Islet of Langerhans (tissue), 1 donor: ENCODE measurements around the gene THOC7.

Experiments
- FAIRE-seq: peaks from one replicate; lab custom pipeline; 2011; peaks lifted over from hg19 to GRCh38; lab: Jason Lieb, UNC

Gene THOC7

DNA sequence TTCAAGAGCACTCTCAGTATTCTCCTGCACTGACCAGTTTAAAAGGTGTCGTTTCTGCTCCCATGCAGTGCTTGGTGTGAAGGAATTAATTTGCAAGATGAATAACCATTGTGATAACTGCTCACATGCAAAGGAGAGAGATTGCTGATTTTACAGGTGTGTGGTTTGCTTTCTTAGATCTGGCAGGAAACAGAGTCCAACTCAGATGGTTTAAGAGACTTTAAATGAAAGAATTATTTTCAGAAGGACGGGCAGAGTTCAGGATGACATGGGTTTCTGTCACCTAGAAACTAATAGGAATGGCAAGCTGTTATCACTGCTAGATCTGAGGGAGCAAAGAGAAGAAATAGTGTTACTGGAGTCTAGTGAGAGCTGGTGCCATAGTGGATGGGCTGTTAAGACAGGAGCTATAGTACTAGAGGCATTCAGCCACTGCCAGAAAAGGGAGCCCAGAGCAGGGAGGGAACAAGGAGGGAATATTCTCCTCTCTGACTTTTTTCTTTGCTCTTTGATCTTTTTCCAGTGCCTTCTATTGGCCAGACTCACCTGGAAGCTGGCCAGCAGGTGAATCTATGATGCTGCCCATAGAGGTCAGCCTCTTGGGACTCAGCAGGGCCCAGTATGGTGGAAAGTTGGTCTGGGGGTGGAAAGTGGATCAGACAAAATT lies 14.9 kb upstream of the THOC7 start:
- no peak for FAIRE-seq

DNA sequence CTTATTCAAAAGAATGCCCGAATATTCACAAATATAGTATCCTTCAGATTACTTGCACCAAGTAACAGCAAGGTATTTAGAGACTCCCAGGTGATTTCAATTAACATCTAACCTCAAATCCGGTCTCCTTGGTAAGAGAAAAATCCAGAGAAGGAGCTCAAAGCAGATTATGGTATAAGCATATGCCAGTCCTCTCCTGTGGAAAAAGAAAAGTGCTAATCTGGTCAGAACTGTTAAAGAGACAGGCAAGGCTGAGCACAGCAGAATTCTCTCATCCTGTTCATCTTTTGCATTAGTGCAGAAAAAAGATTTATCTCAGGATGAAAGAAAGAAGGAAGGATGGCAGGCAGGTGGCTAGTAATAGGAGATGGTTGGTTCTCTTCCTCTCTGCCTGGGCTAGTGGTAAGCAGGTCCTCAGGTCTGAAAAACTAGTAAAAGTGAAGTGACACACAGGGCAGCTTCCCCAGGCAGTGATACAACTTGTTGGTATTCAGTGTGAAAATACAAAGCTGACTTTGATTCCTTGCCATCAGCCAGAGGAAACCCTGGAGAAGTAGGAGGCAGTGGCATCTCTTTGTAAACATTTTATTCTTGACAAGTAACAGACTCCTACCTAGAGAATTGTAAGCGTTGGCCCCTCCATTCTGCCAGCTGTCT lies 14.3 kb upstream of the THOC7 start:
- FAIRE-seq = no peak

DNA sequence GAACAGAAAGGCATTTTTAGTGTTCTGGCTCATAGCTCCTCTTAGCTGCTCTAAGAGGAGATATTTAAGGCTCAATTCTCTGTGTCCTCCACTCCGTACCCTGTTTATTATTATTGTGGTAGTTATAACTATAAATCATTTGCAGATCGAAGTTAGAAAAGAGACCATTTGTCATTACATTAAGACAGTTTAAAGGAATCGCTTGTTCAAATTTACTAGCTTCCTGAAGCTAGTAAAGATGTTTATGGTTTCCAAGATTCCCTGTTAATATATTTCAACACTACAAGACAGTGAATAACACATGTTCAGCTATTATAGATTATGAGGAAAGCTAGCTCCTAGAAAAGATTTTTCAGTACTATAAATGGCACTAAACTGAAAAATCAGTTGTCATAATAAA lies 12.7 kb upstream of the THOC7 start:
- FAIRE-seq = no peak

DNA sequence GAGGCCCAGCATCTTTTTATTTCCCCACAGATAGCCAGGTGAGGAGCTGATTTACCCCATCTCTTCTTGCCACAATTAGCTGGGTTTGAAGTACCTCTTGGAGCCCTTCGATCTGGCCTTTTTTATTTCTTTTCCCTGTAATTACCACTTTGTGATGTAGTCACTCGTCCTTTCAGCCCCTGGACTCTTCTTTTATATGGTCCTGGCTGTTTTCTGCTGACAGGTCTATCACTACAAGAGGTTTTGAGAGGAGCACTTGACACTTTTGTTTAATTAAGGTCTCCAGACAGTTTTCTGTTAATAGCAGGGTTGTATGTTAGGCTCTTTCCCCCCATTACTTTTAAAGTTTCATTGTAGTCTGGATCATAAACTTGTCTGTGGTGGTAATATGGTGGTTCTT lies 11.9 kb upstream of the THOC7 start:
- FAIRE-seq = no peak

DNA sequence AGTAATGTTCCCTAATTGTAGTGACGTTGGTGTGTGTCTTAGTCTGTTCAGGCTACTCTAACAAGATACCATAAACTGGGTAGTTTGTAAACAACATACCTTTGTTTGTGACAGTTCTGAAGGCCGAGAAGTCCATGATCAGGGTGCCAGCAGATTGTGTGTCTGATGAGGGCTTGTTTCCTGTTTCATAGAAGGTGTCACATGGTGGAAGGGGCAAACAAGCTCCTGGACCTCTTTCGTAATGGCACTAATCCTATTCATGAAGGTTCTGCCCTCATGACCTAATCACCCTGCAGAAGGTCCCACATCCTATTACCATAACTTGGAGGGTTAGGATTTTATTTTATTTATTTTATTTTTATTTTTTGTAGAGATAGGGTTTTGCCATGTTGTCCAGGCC lies 11.2 kb upstream of the THOC7 start:
- FAIRE-seq = no peak

DNA sequence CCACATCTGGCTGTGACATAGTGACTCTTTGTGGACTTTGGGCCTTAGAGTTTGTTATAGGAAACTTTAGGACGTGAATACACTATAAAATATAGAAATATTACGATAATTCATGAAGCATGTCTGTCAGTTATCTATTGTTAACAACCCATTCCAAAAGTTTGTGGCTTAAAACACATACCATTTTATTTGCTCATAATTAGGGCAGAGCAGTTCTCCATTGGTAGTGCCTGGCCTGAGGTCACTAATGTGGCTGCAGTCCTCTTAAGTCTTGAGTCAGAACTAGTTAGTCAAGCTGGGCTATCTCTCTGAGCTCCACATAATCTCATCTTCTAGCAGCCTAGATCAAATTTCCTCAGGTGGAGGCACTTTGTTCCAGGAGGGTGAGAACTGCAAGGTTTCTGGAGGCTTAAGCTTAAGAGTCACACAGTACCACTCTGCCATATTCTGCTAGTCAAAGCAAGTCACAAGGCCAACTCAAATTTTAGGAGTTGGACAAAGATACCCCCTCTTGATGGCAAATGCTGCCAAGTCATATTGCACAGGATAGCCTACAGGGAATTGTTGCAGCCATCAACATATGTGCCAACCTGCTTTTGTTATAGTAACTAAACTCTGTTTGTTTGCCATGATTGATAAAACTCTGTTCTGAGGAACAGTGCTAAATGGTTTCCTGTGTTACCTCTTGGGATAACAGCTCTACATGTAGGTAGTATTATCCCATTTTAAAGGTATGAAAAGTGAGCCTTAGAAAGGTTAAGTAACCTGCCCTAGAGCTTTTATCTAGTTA lies 8.7 kb upstream of the THOC7 start:
- no peak for FAIRE-seq

DNA sequence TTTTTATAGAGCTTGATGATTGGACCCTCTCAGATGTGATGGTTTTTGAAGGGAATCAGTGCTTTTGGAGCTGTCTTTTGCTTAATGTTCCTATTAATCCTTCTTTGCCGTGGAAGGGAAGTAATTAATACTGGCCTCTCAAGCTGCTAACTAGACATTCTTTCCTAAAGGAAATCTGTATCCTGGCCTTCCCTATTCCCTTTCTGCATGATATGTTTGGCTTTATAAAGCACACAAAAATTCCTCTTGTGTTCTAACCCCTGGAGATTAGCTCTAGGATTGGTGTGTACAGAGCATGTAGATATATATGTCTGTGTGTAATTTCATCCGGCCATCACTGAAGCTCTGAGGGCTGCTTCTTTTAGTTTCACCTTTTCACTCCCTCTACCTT lies 7.0 kb upstream of the THOC7 start:
- FAIRE-seq = no peak

DNA sequence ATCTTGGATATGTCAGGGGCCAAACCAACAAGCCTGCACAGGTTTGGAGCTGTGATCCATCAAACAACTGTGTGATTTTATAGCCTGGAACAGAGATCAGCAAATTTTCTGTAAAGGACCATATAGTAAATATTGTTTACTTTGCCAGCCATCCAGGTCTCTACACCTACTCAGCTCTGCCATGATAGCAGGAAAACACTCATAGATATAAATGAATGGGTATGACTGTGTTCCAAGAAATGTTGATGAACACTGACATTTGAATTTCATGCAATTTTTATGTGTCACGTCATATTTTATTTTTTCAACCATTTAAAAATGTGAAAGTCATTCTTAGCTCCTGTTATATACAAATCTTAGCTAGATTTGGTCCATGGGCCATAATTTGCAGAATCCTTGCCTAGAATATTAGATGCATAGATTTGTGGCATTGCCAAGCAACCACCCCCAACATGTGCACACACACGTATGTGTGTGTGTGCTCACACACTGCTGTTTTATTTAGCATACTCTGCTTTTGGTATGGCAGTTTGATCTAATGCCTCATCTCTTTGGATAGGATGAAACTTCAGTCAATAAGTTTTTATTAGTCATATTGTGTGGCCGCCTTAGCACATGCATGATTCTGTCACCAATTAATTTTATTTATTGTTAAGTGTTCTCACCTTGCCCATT lies 6.5 kb upstream of the THOC7 start:
- FAIRE-seq = no peak

DNA sequence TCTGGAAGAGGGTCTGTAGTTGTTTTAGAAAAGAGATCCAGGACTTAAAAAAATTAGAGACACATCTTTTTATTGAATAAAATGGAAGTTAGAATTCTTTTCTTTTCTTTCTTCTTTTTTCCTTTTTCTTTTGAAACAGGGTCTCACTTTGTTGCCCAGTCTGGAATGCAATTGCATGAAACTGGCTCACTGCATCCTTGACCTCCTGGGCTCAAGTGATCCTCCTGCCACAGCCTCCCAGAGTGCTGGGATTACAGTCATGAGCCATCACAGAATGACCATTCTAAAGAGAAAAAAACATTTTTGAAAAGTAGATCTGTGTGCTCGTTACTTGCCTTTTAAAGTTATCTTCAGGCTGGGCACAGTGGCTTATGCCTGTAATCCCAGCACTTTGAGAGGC lies 3.6 kb upstream of the THOC7 start:
- no peak for FAIRE-seq

DNA sequence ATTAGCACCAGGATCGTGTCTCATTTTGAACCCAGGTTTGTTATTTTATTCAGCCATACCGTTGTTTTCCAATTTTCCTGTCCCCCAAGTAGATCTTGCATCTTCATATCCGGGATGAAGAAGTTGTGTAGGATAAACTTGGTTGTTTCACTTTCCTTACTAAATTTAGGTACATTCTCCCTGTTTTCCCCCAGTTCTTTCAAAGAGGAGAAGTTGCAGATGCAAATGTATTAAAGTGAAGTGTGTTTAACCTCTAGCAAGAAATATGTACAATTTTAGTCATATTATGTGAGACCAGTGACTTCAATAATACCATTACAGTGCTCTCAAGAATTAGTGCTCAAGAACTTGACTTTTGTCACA lies 1.3 kb upstream of the THOC7 start:
- no peak for FAIRE-seq

DNA sequence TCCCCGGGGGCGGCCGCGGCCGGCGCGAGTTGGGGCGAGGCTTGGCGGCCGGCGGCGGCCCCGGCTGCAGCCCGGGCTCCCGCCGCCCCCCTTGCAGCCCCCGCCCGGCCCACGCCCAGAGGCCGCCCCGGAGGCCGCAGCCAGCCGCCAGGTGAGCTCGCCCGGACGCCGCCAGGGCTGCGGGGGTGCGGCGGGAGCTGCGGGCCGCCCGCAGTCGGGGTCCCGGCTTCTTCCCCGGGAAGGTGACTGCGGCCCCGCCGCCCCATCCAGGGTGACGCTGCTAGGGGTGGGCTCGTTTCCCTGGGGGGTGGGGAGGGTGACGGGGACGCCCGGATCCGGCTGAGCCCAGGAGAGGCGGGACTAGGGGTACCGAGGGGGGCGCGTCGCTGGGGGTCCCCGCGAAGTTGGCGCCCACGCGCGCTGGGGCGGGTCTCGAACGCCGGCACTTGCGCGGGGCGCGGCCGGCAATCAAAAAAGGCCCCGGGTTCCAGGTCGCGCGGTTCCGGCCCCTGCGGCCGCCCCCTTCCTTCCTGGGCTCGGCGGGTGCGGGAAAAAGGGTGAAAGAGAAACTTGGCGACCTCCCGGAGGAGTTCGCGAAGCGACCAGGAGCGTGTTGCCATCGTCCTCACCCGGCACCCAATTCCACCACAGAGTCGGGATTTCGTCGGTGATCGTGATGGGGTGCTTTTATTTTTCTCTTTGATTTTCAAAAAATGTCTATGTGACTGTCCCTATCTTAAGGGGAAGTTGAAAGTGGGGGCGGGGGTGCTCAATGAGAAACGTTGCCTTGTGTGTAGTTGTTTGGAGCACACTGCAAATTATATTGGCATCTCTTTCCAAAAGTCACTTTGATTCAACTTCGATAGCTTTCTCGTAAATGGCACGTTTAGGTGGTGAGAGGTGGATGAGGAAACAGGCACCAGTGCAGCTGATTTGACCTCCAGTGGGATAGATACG lies 681 bp upstream of the THOC7 start:
- FAIRE-seq = no peak

DNA sequence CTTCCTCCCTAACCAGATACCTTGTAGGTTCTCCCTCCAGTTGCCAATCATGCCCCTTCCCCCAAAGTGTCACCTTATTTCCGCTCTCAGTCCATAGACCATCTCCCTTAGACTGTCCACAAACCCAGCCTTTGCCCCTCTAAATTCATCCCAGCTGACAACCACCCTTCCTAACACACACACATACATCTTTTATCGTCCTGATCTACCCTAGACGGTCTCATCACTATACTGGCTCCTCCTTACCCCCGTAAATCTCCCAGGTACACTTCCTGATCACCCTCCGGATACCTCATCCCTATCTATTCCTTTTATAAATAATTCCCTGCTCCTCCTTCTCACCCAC lies 828 bp downstream of the THOC7 start:
- FAIRE-seq = no peak

DNA sequence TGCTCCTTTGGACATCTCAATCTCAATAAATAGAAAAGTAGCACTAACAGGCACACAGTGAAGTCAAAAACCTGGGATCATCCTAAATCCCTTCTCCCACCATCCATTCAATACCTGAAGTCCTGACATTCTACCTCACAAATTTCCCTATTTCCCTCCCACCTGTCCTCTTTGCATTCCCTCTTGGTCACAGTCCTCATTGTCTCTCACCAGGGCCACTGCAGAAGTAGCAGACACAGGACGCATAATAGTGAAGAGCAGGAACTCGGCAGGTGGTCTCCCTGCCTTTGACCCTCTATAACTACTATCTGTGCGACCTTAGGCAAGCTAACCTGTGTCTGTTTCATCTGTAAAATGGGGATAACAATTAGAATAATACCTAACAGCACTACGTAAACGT lies 2.3 kb downstream of the THOC7 start:
- no peak for FAIRE-seq

DNA sequence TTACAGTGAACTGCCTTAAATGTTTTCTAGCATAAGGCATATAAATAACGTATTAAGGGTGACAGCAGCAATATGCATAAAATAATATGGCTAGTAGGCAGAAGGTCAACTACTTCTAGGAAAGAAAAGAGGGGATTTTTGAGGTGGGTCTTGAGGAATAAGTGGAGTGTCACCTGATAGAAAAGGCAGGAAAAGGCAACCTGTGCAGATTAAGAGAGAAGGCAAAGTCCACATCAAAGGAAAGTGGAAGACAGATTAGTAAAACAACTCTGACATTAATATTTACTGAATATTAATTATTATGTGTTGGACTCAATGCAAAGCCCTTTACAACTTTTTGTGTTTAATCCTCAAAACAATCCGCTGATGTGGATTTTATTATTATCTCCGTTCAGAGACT lies 2.8 kb downstream of the THOC7 start:
- no peak for FAIRE-seq

DNA sequence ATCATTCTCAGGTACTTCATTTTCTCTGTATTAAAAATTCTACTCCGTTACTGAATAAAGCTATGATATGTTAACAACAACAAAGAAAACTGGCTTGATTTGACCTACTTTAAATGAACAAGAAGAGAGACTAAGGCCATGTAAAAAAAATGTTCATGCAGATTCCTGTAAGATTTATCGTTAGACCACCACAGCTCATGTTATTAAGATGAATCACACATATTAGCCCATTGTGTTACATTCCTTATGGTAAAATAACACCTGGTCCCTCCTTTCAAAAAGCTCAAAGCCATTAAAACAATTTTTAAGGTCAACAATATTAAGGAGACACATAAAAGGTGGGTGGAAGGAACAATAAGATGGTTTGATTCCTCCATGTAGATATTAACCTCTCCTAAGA lies 6.3 kb downstream of the THOC7 start:
- FAIRE-seq = no peak

DNA sequence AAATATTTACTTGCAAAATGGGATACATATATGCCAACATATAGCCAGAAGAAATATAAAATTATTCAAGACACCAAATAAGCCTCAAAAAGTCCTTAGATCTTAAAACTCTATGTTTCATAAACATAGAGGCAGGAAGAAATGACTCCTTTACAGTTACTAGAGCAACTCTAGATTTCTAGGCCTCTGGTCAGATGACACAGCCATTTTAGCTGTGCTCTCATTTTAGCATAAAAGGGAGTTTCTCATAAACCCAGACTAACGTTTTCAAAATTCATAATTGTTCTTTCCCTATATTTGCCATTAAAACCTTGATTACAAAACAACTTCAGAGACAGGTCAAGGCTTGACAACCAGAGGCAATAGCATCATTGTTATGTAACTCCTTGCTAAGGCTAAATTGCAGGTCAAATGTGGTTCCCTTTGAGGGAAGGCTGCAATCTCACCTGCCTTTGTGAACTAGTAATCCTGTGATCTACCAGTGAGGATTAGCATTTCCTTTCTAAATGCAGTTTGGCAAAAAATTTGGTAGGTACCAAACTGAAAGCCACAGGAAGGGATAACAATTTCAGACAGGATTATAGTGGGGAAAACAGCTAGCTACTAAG lies 8.2 kb downstream of the THOC7 start:
- FAIRE-seq = no peak

DNA sequence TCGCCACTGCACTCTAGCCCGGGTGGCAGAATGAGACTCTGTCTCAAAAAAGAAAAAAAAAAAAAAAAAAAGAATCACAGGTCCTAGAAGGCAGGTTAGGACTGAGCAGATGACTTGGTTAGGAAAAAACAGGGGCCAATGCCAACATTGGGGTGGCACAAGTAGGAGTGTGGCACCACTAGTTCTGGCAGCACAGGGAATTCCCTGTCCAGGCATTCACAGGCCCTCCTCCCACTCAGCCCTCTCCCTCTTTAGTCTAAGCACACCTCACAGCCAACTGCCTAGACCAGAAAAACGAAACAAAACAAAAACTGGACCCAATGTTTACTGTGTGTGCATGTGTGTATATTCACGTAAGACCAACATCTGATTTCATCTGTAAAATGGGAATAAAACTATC lies 10.5 kb downstream of the THOC7 start:
- no peak for FAIRE-seq

DNA sequence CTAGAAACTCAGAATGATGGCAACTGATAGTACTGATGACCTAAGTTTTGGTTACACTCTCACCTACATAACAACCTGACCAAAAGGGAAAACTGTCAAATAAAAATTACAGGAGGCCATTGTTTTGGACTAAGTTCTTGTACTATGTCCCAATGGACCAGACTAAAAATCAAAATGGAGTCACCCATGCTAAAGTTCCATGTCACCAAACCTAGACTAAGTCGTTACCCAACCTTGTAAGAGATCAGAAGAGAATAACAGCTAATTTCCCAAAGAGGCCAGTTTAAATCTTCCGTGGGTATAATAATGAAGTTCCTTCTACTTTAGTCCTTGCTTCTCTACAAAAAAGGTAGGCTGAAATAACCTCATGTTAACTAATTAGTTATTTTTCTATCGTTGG lies 12.3 kb downstream of the THOC7 start:
- FAIRE-seq = no peak

DNA sequence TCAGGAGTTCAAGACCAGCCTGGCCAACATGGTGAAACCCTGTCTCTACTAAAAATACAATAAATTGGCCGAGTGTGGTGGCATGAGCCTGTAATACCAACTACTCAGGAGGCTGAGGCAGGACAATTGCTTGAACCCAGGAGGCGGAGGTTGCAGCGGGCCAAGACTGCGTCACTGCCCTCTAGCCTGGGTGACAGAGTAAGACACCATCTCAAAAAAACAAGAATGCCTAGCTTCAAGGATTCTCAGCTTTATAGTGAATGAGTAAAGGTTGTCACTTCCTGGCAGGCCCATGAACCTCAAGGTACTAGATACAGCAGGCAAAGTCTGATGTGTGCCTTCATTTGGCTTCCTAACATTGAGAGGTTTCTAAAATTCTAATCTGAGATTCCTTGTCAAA lies 14.4 kb downstream of the THOC7 start:
- FAIRE-seq = no peak

DNA sequence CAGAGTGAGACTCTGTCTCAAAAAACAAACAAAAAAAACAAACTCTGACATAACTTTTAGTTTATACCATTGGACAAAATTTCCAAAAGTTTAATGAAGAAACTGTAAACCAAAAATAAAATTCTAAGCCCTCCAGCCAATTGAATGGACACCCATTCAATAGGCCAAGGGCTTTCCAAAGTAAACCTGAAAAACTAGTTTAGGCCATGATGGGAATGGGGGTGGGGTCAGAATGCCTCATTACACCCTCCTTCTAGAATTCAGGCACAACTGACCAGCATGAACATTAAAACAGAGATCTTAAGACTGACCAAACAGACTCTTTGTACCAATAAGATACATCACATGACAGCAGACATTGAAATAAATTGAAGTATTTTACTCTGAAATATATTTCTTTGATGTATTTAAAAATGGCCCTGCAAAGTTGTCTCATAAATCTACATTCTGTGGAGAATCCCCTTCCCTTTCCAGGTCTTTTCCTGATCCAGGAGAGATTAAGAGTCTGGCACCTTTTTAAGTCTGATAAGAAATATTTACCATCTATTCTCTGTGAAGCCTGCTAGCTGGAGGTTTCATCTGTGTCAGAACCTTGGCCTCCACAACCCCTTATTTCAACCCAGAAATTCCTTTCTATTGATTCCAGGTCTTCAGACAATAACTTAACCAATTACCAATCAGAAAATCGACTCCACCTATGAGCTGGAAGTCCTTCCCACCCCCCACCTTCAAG lies 15.7 kb downstream of the THOC7 start:
- FAIRE-seq = no peak

DNA sequence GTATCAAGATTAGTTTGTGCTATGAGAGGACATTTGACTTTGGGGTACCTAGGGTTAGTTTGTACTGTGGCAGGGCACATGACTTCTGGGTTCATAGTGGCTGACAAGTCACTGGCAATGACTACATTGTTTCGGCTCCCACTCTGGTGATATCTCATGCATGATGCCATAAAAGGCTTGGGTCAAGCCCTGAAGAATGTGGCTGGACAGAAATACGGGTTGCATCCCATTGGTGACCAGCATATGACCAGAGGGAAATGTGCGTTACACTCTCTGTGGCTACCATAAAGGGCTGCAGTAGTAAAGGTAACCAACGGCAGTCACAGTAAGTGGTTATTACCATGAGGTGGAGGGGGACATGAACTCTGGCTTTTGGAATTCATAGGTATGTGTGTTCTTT lies 18.4 kb downstream of the THOC7 start:
- FAIRE-seq = no peak
